SK-N-SH (cell line): Measurements from ENCODE around the gene CASP8AP2.

Experiments
- EP300 ChIP-seq, 2 experiments: IDR thresholded peaks; 2 replicates each; pipeline versions ENCODE4 v1.4.0 to v1.6.1; 2012; ENCODE audit warnings: borderline replicate concordance in 1 of 2, low read depth in 1 of 2, low read length in 1 of 2
- MXI1 ChIP-seq: IDR thresholded peaks from 2 replicates; pipeline ENCODE4 v1.6.1; 2012; ENCODE audit warnings: mild to moderate bottlenecking, low read depth, low read length, improper control_type of control experiment
- NRF1 ChIP-seq: IDR thresholded peaks from 2 replicates; pipeline ENCODE4 v1.6.1; 2012; ENCODE audit warnings: low read depth, mild to moderate bottlenecking, low read length
- TAF1 ChIP-seq: IDR thresholded peaks from 2 replicates; pipeline ENCODE4 v1.6.1; 2012; ENCODE audit warnings: low read depth, mild to moderate bottlenecking, low read length, moderate library complexity, borderline replicate concordance
- TF ChIP-seq, protein P1 (sequence below): IDR thresholded peaks from 2 replicates; pipeline ENCODE4 v1.6.1; 2012; ENCODE audit warnings: mild to moderate bottlenecking, low read depth, low read length, moderate library complexity

DNA sequence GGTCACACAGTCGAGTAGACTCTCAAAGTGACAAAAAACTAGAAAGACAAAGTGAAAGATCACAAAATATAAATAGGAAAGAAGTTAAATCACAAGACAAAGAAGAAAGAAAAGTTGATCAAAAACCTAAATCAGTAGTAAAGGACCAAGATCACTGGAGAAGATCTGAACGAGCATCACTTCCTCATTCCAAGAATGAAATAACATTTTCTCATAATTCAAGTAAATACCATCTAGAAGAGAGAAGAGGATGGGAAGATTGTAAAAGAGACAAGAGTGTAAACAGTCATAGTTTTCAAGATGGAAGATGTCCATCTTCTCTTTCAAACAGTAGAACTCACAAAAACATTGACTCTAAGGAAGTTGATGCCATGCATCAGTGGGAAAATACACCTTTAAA is 33.0 kb downstream of the CASP8AP2 start:
- no peak for TF ChIP-seq EP300 (IDR thresholded peaks at IDR 0.05; ENCODE audit: borderline replicate concordance in 1 of 2, low read depth in 1 of 2, low read length in 1 of 2)
- no peak for TF ChIP-seq MXI1
- no peak for TF ChIP-seq NRF1
- no peak for TF ChIP-seq TAF1
- TF ChIP-seq, protein P1, sequence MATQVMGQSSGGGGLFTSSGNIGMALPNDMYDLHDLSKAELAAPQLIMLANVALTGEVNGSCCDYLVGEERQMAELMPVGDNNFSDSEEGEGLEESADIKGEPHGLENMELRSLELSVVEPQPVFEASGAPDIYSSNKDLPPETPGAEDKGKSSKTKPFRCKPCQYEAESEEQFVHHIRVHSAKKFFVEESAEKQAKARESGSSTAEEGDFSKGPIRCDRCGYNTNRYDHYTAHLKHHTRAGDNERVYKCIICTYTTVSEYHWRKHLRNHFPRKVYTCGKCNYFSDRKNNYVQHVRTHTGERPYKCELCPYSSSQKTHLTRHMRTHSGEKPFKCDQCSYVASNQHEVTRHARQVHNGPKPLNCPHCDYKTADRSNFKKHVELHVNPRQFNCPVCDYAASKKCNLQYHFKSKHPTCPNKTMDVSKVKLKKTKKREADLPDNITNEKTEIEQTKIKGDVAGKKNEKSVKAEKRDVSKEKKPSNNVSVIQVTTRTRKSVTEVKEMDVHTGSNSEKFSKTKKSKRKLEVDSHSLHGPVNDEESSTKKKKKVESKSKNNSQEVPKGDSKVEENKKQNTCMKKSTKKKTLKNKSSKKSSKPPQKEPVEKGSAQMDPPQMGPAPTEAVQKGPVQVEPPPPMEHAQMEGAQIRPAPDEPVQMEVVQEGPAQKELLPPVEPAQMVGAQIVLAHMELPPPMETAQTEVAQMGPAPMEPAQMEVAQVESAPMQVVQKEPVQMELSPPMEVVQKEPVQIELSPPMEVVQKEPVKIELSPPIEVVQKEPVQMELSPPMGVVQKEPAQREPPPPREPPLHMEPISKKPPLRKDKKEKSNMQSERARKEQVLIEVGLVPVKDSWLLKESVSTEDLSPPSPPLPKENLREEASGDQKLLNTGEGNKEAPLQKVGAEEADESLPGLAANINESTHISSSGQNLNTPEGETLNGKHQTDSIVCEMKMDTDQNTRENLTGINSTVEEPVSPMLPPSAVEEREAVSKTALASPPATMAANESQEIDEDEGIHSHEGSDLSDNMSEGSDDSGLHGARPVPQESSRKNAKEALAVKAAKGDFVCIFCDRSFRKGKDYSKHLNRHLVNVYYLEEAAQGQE, result no peak
